ENCODE measurements around the gene RAB22A. TPM values are rescaled to one million over a fixed set of nuclear protein-coding genes. Genes with fewer than 3 reads are reported as not detected.

The RAB22A gene
- total and polyA plus RNA-seq, 2 of the 4 experiments (the other 2 are of a cell fraction), result 8.2 to 8.4 TPM

- Histone ChIP-seq H3K27me3 (ENCODE audit: control insufficient read depth, insufficient read depth, low read length) (no peaks in the 10 kb centered on the region), H2BK5ac (ENCODE audit: low read depth, low read length, poor library complexity, severe bottlenecking) (no peak overlapping the region), H3K4me1 (ENCODE audit: control insufficient read depth, insufficient read depth, low read length) (peaks cover 6% of the 10 kb centered on the region), H3K9me3 (ENCODE audit: control insufficient read depth, insufficient read depth, low read length) (no peaks in the 10 kb centered on the region), H3K27ac (ENCODE audit: insufficient read depth, low read length) (no peak overlapping the region), H3K36me3 (ENCODE audit: control insufficient read depth, insufficient read depth, low read length) (peaks cover 6% of the 10 kb centered on the region; the same call in 1 of the 2 replicates), H3K14ac (replicated peaks; ENCODE audit: low read depth, low read length) (no peak overlapping the region), H2AK9ac (replicated peaks; ENCODE audit: low read depth, low read length, poor library complexity) (no peak overlapping the region), H4K91ac (ENCODE audit: insufficient read depth, low read depth, low read length) (no peak overlapping the region), H3K9me1 (ENCODE audit: insufficient read depth, low read length) (peaks cover 12% of the 10 kb centered on the region; the same call in 1 of the 2 replicates), H3K56ac (ENCODE audit: extremely low read depth, insufficient read depth, low read length) (no peak overlapping the region), H4K8ac (ENCODE audit: low read depth in 2 of 2, low read length in 2 of 2) (no peak overlapping the region), H3K4me3 (ENCODE audit: insufficient read depth, low read depth, low read length) (no peak overlapping the region), H3K23ac (ENCODE audit: low read depth, low read length) (no peak overlapping the region), H2AK5ac (ENCODE audit: low read depth, low read length) (no peak overlapping the region), H2AFZ (replicated peaks; ENCODE audit: low read length, poor library complexity) (no peak overlapping the region), H3K4ac (ENCODE audit: low read depth, low read length) (no peak overlapping the region), H4K5ac (ENCODE audit: low read depth, low read length) (no peak overlapping the region), H2BK15ac (ENCODE audit: low read depth, low read length) (no peak overlapping the region), H3K79me1 (ENCODE audit: low read depth in 1 of 2, low read length in 2 of 2) (peaks cover 38 to 76% of the 10 kb centered on the region in 2 experiments), H2BK120ac (ENCODE audit: low read depth, low read length) (no peak overlapping the region), H3K4me2 (ENCODE audit: low read depth, low read length) (no peak overlapping the region), H2BK20ac (ENCODE audit: low read depth, low read length) (no peak overlapping the region), H3K18ac (ENCODE audit: low read depth, low read length) (no peak overlapping the region), H3K9ac (ENCODE audit: low read depth, low read length) (no peak overlapping the region), H4K20me1 (ENCODE audit: insufficient read depth, low read length) (peaks cover 27% of the 10 kb centered on the region)
- ChIA-PET CTCF (no interaction called here), POLR2A (ENCODE audit: unreplicated experiment) (no interaction called here)
- ATAC-seq (ENCODE audit: low read depth) (no peak), DNase-seq (no peak)
- no TSS peak for BruUV-seq (replicated peaks)
- dilution Hi-C loops (cut with HindIII; ENCODE audit: low sequenced_read_pairs, unreplicated experiment) (no loop called here), in situ Hi-C loops (cut with MboI; ENCODE audit: low sequenced_read_pairs) (no loop called here), intact Hi-C loops (cut with micrococcal nuclease) (no loop called here)
- TF ChIP-seq CEBPB (IDR thresholded peaks at IDR 0.05; ENCODE audit: low read depth, low read length), result no peak
- no peak for TF ChIP-seq SMC3 (IDR thresholded peaks at IDR 0.05; ENCODE audit: low read depth, low read length)
- TF ChIP-seq BHLHE40 (IDR thresholded peaks at IDR 0.05; ENCODE audit: low read depth, low read length), result no peak
- no peak for TF ChIP-seq MAFK (IDR thresholded peaks at IDR 0.05; ENCODE audit: low read depth, low read length)
- no peak for TF ChIP-seq CHD1 (IDR thresholded peaks at IDR 0.05; ENCODE audit: low read depth, low read length)
- TF ChIP-seq RAD21 (IDR thresholded peaks at IDR 0.05; ENCODE audit: low read length), result no peak
- 100% methylated on average over 1 of the region's 5 CpGs; no CpG with 5 or more reads in 1 of the 2 experiments for WGBS, 2 experiments (ENCODE audit: extremely low coverage in 2 of 2, insufficient read length in 1 of 2)
These were observed 9.2 kb upstream of the RAB22A start for GRCh38 chr20:58300321-58300720.

All from IMR-90 (cell line).